Lower leg skin (tissue), 4 donors: ENCODE data around the gene SCIN. TPM values are rescaled to one million over a fixed set of nuclear protein-coding genes. Genes with fewer than 3 reads are reported as not detected.

ENCODE experiments used
- DNase-seq, 2 donors: peaks; one replicate each; pipeline ENCODE4 v3.0.0-alpha.2; 2019; ENCODE audit warnings: low spot score in 2 of 2
- H3K4me3 ChIP-seq: fragments of 200-600 bp; sonication (generic); 2 replicates; pipeline ENCODE4 v1.5.1; 2017; ENCODE audit warnings: mild to moderate bottlenecking, low read depth; ENCODE audit not compliant: poor library complexity, severe bottlenecking
- POLR2A ChIP-seq, 2 donors: fragments of 450-650 bp; IDR thresholded peaks; one replicate each; pipeline ENCODE4 v1.6.1; 2016 to 2017; ENCODE audit warnings: antibody characterized with exemption in 2 of 2, mild to moderate bottlenecking in 1 of 2, moderate library complexity in 1 of 2
- WGBS, 2 donors: methylation state at CpG; one replicate each; pipeline ENCODE4 v1.1.5; 2018; 5-methylcytosine and 5-hydroxymethylcytosine counted together
- intact Hi-C: fragments of 100-400 bp; cut with DNase I; formaldehyde crosslinking; loops from one replicate; pipeline ENCODE4 v1.15.0; 2023; ENCODE audit warnings: low total_unique reads
- total RNA-seq, 4 donors: library from RNA; depleted of rRNA; stranded (reverse); fragments of >200 nt; gene quantifications; one replicate each; pipeline ENCODE4 v1.1.0, GENCODE V29; 2016
- TF ChIP-seq, protein P1 (sequence below), 3 donors: fragments of 450-650 bp; IDR thresholded peaks; one replicate each; pipeline ENCODE4 v1.5.1; 2016; ENCODE audit warnings: antibody characterized with exemption in 3 of 3, mild to moderate bottlenecking in 3 of 3, moderate library complexity in 2 of 3

Gene SCIN
- total RNA-seq, 4 donors from 2014 or later = 3.1 to 6.6 (median 5.8) TPM

DNA sequence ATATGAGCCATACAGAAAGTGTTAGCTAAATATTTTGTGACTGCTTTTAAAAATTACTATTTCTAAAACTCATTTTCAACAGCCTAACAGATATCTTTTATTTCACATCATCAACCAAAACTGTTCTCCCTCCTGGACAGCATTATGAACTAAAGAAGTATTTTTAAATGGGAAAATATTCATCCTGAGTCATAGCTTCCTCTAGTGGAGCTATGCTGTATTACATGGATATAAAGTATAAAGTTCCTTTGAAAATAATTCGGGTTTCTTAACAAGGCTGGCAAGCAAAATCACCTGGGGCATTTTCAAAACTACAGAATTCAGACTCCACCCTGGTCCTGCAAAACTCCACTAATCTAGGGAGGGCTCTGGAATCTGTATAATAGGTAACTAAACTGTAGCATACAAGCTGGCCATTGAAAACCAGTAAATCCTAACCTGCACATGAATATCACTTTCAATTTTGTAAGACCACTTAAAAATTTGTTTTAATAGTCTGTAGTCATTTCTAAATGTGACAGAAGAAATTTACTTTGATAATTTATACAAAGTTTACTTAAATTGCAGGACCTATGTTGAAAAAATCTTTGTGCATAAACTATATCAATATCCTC, 53.5 kb downstream of the SCIN start:
- intact Hi-C loops = no loop called here
- WGBS, 2 donors = 11 to 15% methylated on average over 1 of the region's 1 CpG
- no peak for TF ChIP-seq POLR2A (IDR thresholded peaks at IDR 0.05)
- no peak for DNase-seq
- no peak overlapping the region for H3K4me3 ChIP-seq

DNA sequence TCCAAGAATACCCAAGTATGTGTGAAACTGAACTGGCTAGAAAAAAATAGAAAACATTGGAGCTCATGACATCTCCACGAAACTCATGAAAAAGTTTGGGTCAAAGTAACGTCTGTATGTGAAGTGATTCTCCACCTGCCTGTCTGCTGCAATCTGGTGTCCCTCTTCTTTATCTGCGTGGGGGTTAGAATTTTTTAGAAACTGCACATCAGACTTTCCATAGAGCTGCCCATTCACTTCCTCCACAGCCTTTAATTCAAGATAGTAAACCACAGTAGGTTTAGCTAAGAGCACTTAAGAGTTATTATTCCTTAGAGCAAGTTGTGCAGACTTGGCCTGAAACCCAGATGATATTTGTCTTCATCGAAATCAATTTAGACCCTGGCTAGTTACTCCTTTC, 55.3 kb downstream of the SCIN start:
- 66 to 71% methylated on average over 4 of the region's 4 CpGs for WGBS, 2 donors
- DNase-seq = no peak
- intact Hi-C loops = no loop called here
- H3K4me3 ChIP-seq = no peak overlapping the region
- TF ChIP-seq POLR2A (IDR thresholded peaks at IDR 0.05) = no peak

DNA sequence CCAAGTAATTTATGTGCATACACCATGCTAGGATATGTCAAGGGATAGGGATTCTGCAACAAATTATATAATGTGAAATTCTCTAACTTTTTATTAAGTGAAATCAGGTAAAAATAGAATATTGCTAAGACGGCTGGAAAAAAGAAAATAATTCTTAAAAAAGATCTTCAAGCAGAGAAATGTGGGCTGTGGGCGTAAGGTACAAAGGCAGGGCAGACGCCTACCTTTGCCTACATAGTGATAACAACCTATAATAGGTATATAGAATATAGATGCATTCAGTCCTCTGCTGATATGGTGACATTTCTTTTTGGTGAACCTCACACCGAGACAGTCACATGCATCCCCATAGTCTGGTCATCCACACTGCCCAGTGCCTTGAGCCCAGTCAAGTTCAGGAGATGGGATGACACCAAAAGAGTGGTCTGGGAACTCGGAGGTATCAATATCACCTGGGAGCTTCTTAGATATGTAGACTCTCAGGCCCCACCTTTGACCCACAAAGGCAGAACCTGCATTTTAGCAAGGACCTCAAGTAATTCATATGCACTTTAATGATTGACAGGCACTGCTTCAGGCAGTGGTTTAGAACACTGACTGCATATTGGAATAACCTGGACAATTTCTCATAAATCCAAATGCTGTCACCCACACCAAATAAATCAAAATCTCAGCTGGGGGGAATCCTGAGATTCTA, 59.4 kb downstream of the SCIN start:
- 84 to 91% methylated on average over 5 of the region's 5 CpGs for WGBS, 2 donors
- H3K4me3 ChIP-seq = no peak overlapping the region
- no peak for DNase-seq
- intact Hi-C loops = no loop called here
- TF ChIP-seq, protein P1, sequence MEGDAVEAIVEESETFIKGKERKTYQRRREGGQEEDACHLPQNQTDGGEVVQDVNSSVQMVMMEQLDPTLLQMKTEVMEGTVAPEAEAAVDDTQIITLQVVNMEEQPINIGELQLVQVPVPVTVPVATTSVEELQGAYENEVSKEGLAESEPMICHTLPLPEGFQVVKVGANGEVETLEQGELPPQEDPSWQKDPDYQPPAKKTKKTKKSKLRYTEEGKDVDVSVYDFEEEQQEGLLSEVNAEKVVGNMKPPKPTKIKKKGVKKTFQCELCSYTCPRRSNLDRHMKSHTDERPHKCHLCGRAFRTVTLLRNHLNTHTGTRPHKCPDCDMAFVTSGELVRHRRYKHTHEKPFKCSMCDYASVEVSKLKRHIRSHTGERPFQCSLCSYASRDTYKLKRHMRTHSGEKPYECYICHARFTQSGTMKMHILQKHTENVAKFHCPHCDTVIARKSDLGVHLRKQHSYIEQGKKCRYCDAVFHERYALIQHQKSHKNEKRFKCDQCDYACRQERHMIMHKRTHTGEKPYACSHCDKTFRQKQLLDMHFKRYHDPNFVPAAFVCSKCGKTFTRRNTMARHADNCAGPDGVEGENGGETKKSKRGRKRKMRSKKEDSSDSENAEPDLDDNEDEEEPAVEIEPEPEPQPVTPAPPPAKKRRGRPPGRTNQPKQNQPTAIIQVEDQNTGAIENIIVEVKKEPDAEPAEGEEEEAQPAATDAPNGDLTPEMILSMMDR (IDR thresholded peaks at IDR 0.05) = no peak

DNA sequence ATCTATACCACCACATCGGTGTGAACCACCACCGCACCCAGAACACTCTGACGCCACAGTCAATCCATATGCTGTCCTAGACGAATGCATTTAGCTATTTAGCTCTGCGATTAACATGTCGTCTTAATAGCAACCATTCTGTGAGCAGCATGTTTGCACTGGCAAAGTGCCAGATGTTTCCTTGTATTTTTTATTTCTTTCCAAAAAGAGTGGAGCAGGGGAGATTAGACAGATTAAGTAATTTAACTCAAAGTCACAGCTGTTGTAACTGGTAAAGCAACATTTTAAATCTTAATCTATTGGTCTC, 59.9 kb downstream of the SCIN start:
- WGBS, 2 donors = 36 to 45% methylated on average over 6 of the region's 6 CpGs
- no peak overlapping the region for H3K4me3 ChIP-seq
- no peak for DNase-seq
- TF ChIP-seq, protein P1 (IDR thresholded peaks at IDR 0.05) = no peak
- no peak for TF ChIP-seq POLR2A (IDR thresholded peaks at IDR 0.05)
- intact Hi-C loops = no loop called here

DNA sequence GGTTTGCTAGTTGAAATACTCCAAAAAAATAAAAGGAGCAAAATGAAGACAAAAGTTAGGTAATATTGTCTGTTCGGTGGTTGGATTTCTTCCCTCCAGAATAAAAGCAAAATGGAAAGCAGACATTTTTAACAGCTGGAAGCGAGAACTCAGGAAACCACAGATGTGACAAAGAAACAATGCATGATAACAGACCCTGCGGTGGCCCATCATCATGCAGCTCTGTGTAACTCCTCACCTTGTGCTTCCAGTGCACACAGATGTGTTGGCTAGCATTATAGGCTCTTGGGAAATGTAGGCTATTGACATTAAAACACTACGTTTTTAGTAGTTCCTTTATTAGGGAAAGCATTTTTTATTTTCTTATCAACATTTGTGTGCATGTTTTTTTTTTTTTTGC, 63.1 kb downstream of the SCIN start:
- intact Hi-C loops = no loop called here
- 59 to 68% methylated on average over 4 of the region's 4 CpGs for WGBS, 2 donors
- DNase-seq = no peak
- TF ChIP-seq POLR2A (IDR thresholded peaks at IDR 0.05) = no peak
- TF ChIP-seq, protein P1 (IDR thresholded peaks at IDR 0.05) = no peak
- H3K4me3 ChIP-seq = no peak overlapping the region

DNA sequence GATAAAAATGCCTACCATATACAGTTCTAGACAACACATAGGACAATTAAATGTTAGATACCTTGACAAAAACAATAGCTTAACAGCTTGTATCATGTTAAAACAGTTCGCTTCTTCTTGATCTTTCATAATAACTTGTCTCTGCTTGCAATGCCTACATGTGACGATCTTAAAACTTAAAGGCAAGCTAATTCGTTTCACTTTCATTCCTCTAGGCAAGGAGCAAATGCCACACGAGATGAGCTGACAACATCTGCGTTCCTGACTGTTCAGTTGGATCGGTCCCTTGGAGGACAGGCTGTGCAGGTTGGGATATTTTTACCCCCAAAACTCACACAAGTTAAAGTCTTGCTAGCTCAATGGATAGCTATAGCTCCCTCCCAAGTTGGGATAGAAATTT, 65.3 kb downstream of the SCIN start:
- H3K4me3 ChIP-seq = no peak overlapping the region
- TF ChIP-seq POLR2A (IDR thresholded peaks at IDR 0.05) = no peak
- TF ChIP-seq, protein P1 (IDR thresholded peaks at IDR 0.05) = no peak
- DNase-seq = peak in 1 of 2 donors; percentile 20
- WGBS, 2 donors = 30 to 35% methylated on average over 6 of the region's 6 CpGs
- intact Hi-C loops = no loop called here

DNA sequence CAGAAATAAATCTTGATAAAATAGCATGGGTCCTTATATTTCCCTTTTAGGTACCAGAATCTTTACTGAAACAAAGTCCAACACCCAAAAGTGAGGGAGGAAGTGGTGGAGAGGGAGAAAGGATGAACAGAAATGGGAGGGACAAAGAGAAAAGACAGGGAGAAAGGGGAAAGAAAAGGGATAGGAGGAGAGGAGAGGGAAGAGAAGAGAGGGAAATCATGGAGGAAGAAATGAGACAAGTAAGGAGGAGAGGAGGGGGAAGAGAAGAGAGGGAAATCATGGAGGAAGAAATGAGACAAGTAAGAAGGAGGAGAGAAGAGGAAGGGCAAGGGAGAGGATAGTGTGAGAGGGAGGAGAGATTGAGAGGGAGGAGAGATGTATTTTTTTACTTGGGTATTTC, 66.8 kb downstream of the SCIN start:
- intact Hi-C loops = no loop called here

More for the DNA sequence above, 66.8 kb downstream of the SCIN start:
- no peak for TF ChIP-seq POLR2A (IDR thresholded peaks at IDR 0.05)
- TF ChIP-seq, protein P1 (IDR thresholded peaks at IDR 0.05) = no peak
- H3K4me3 ChIP-seq = no peak overlapping the region
- DNase-seq = no peak
